ENCODE data around the gene RPS27A.

DNA sequence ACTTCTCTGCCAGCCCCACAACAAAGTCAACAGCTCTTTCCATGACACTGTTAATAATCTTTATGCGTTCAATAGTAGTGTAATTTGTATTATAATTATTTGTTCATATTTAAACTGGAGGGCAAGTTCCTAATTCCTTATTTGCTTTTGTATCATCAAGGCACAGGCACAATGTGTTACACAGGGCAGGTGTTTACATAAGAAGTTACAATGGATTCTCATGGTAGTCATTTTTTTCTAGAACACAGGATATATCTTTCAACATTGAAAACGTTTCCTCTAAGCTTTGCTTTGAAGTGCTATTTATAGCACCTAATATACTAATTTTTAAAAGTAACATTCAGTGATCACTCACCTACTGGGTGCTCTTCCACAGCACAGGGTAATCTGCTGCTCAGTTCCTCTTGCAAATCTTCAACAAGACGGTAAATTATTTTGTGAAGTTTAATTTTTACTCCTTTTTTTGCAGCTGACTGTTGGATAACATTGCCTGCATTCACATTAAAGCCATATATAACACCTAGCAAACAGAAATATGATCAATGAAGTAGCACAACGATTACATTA lies 7.3 kb downstream of the RPS27A start:
- TF ChIP-seq, protein P1, sequence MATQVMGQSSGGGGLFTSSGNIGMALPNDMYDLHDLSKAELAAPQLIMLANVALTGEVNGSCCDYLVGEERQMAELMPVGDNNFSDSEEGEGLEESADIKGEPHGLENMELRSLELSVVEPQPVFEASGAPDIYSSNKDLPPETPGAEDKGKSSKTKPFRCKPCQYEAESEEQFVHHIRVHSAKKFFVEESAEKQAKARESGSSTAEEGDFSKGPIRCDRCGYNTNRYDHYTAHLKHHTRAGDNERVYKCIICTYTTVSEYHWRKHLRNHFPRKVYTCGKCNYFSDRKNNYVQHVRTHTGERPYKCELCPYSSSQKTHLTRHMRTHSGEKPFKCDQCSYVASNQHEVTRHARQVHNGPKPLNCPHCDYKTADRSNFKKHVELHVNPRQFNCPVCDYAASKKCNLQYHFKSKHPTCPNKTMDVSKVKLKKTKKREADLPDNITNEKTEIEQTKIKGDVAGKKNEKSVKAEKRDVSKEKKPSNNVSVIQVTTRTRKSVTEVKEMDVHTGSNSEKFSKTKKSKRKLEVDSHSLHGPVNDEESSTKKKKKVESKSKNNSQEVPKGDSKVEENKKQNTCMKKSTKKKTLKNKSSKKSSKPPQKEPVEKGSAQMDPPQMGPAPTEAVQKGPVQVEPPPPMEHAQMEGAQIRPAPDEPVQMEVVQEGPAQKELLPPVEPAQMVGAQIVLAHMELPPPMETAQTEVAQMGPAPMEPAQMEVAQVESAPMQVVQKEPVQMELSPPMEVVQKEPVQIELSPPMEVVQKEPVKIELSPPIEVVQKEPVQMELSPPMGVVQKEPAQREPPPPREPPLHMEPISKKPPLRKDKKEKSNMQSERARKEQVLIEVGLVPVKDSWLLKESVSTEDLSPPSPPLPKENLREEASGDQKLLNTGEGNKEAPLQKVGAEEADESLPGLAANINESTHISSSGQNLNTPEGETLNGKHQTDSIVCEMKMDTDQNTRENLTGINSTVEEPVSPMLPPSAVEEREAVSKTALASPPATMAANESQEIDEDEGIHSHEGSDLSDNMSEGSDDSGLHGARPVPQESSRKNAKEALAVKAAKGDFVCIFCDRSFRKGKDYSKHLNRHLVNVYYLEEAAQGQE (IDR thresholded peaks at IDR 0.05; ENCODE audit: low read depth) = no peak
- no peak for TF ChIP-seq EP300 (IDR thresholded peaks at IDR 0.05; ENCODE audit: borderline replicate concordance)
- TF ChIP-seq EGR1 (IDR thresholded peaks at IDR 0.05) = no peak
- TF ChIP-seq, protein P2, sequence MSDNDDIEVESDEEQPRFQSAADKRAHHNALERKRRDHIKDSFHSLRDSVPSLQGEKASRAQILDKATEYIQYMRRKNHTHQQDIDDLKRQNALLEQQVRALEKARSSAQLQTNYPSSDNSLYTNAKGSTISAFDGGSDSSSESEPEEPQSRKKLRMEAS (IDR thresholded peaks at IDR 0.05) = no peak
- no peak for TF ChIP-seq TAF1 (IDR thresholded peaks at IDR 0.05; ENCODE audit: low read depth)
- no peak for TF ChIP-seq RAD21 (IDR thresholded peaks at IDR 0.05; ENCODE audit: low read depth)

All from Ishikawa (cell line).